Endothelial cell of umbilical vein (primary cell): ENCODE data around the gene ATXN1.
"Not testable (repeated sequence)": the region's sequence is repeated elsewhere in the genome, so short reads cannot be mapped to it uniquely, and the experiment has no call there.

Experiments used
- EZH2 ChIP-seq: IDR thresholded peaks from 2 replicates; pipeline ENCODE4 v1.6.1; 2012; ENCODE audit warnings: borderline replicate concordance, low read depth, mild to moderate bottlenecking, moderate library complexity, low read length, inconsistent platforms; ENCODE audit not compliant: severe bottlenecking
- FOS ChIP-seq: IDR thresholded peaks from 2 replicates; pipeline ENCODE4 v1.6.1; 2011; ENCODE audit warnings: mild to moderate bottlenecking, low read length, moderate library complexity, borderline replicate concordance; ENCODE audit not compliant: insufficient read depth
- JUN ChIP-seq: IDR thresholded peaks from 2 replicates; pipeline ENCODE4 v1.6.1; 2011; ENCODE audit warnings: borderline replicate concordance, low read depth; ENCODE audit not compliant: insufficient read length, insufficient read depth
- MAX ChIP-seq: IDR thresholded peaks from 2 replicates; pipeline ENCODE4 v1.6.1; 2011; ENCODE audit not compliant: insufficient read depth, insufficient read length
- MYC ChIP-seq: IDR thresholded peaks from one replicate; pipeline ENCODE4 v1.6.1; 2011; ENCODE audit warnings: mild to moderate bottlenecking, low read depth, low read length
- POLR2A ChIP-seq: IDR thresholded peaks from 2 replicates; pipeline ENCODE4 v1.6.1; 2012; ENCODE audit warnings: low read depth, mild to moderate bottlenecking, control low read depth, low read length
- POLR2AphosphoS5 ChIP-seq: IDR thresholded peaks from 2 replicates; pipeline ENCODE4 v1.6.1; 2012; ENCODE audit warnings: low read depth, mild to moderate bottlenecking, control low read depth, low read length, moderate library complexity; ENCODE audit not compliant: insufficient read depth
- TF ChIP-seq, protein P1 (sequence below), 2 donors: IDR thresholded peaks; 1 replicate in 1 of 2; 2 replicates in 1 of 2; pipeline ENCODE4 v1.5.1; 2011; ENCODE audit warnings: low read length in 2 of 2, mild to moderate bottlenecking in 2 of 2, moderate library complexity in 2 of 2, control low read depth in 1 of 2, inconsistent platforms in 1 of 2, low read depth in 1 of 2; ENCODE audit not compliant: insufficient read depth in 1 of 2; ENCODE audit errors: extremely low read depth in 1 of 2

GRCh38 chr6:16463246-16463645 is 298.0 kb downstream of the ATXN1 start:
- TF ChIP-seq, protein P1, sequence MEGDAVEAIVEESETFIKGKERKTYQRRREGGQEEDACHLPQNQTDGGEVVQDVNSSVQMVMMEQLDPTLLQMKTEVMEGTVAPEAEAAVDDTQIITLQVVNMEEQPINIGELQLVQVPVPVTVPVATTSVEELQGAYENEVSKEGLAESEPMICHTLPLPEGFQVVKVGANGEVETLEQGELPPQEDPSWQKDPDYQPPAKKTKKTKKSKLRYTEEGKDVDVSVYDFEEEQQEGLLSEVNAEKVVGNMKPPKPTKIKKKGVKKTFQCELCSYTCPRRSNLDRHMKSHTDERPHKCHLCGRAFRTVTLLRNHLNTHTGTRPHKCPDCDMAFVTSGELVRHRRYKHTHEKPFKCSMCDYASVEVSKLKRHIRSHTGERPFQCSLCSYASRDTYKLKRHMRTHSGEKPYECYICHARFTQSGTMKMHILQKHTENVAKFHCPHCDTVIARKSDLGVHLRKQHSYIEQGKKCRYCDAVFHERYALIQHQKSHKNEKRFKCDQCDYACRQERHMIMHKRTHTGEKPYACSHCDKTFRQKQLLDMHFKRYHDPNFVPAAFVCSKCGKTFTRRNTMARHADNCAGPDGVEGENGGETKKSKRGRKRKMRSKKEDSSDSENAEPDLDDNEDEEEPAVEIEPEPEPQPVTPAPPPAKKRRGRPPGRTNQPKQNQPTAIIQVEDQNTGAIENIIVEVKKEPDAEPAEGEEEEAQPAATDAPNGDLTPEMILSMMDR (IDR thresholded peaks at IDR 0.05; ENCODE audit: extremely low read depth in 1 of 2, insufficient read depth in 1 of 2, low read depth in 1 of 2, low read length in 2 of 2): not testable (repeated sequence)
- not testable (repeated sequence) for TF ChIP-seq POLR2AphosphoS5, POLR2A, JUN, EZH2, MYC, MAX, FOS
